ENCODE results near the gene RAVER2.
"Not testable (repeated sequence)": the region's sequence is repeated elsewhere in the genome, so short reads cannot be mapped to it uniquely, and the experiment has no call there.

Gene RAVER2

DNA sequence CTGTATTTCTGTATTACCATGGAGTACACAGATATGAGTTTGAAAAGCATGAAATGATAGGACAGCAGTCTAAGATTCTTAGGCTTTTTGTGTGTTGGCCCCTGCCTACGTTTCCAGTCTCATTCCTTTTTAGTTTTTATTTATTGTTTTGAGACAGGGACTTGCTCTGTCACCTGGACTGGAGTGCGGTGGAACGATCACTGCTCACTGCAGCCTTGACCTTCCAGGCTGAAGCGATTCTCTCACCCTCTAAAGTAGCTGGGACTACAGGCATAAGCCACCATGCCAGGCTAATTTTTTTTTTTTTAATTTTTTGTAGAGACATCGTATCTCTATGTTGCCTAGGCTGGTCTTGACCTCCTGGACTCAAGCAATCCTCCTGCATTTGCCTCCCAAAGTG is 3.8 kb downstream of the RAVER2 start:
- no peak for DNase-seq

GRCh38 chr1:64750092-64750491 is 5.2 kb downstream of the RAVER2 start:
- no peak for DNase-seq

- DNase-seq: no peak
Observed at GRCh38 chr1:64750875-64751274, 6.0 kb downstream of the RAVER2 start.

DNA sequence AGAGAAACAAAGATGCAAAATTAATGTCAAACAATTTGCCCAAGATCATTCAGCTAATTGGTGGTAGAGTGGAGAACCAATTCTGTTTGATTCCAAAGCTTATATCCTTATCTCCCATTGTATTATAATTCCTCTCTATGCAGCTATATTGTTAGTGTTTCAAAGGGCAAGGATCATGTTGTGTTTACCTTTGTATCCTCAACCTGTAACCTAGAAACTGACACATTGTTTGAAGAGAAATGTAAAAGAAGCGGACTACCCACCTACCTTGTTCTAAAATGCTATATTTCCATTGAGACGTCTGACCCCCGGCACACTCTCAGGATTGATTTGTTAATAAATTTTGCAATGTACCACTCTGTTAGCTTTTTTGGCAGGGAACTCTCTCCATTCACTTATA is 9.3 kb downstream of the RAVER2 start:
- DNase-seq: no peak

- no peak for DNase-seq
Observed at GRCh38 chr1:64755361-64755760, 10.5 kb downstream of the RAVER2 start.

- no peak for DNase-seq
Observed at GRCh38 chr1:64756770-64757169, 11.9 kb downstream of the RAVER2 start.

DNA sequence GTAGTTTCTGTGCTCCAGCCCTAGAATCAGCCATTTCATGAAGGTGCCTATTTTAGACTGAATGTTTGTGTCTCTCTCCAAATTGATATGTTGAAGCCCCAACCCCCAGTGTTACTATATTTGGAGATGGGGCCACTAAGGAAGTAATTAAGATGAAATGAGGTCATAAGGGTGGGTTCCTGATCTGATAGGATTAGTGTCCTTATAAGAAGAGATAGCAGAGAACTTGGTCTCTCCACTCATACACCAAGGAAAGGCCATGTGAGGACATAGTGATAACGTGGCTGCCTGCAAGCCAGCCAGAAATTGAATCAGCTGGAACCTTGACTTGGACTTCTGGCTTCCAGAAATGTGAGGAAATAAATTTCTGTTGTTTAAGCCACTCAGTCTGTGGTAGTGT is 12.3 kb downstream of the RAVER2 start:
- DNase-seq: no peak

- DNase-seq: no peak
Observed at GRCh38 chr1:64758233-64758632, 13.4 kb downstream of the RAVER2 start.

DNA sequence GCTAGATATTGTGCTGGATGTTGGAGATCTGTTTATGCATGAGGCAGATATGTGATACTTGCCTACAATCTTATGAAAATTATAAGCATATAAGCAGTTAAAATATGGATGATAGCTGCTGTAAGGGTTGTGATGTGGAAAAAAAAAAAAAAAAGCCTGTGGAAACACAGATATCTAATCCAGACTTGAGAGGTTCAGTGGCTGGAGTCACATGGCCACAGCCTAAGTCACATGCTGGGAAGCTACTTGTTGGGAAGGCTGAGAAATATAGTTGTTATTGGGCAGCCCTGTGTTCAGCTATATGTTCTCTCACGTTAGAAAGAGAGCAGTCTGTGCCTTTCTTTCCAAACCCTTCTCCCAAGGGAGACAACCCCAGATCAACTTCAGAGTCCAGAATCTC is 15.1 kb downstream of the RAVER2 start:
- no peak for DNase-seq

- DNase-seq: no peak
Observed at GRCh38 chr1:64765012-64765411, 20.1 kb downstream of the RAVER2 start.

DNA sequence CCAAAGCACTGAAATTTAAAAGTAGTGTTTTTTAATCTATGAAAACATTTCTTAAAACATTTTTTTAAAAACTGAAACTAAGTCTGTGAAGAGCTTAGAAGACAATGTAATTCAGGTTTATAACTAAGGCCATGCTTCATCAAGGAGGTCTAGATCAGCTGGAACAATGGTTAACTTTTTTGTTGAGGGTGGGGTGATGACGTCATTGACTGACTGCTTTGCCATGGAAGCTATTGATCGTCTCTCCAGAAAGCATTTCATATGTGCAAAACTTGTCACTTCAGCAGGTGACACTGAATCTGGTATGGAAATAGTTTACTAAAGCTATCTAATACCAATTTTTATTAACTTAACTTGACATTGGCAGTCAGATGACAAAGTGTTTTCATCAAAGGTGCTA is 21.0 kb downstream of the RAVER2 start:
- DNase-seq: no peak

GRCh38 chr1:64766429-64766828 is 21.6 kb downstream of the RAVER2 start:
- DNase-seq: no peak

DNA sequence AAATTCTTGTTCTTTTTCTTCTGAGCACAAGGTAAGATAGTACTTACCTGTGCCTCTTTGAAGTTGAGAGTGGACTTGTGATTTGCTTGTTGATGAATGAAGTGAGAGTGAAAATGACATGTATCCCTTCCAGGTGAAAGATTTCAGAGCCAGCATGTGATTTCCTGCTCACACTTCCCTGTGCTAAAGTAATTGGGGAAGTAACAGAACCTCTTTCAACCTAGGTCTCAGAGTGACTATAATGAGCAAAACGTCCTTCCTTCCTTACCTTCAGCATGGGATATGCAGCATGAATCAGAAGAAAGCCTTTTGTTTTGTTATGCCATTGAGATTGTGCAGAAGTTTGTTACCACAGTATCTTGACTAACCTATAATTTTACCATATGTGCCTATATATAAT is 24.6 kb downstream of the RAVER2 start:
- no peak for DNase-seq

DNA sequence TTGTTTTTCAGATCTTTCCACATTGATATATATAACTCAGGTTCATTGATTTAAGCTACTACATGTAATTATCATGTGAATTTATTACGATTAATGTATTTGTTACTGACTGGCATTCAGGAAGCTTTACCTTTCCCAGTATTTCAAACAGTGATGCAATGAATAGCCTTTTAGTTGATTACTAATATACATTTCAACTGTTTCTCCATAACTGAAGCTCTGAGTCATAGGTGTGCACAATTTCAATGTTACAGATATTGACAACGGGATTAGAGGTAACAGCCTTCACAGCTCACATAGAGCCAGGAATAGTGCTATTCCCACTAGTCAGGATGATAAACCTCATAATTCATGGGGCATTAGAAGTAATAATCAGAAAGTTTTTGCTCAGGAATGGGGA is 25.1 kb downstream of the RAVER2 start:
- DNase-seq: no peak

DNA sequence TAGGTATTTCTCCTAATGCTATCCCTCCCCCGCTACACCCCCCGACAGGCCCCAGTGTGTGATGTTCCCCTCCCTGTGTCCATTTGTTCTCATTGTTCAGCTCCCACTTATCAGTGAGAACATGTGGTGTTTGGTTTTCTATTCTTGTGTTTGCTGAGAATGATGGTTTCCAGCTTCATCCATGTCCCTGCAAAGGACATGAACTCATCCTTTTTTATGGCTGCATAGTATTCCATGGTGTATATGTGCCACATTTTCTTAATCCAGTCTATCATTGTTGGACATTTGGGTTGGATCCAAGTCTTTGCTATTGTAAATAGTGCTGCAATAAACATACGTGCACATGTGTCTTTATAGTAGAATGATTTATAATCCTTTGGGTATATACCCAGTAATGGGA is 28.4 kb downstream of the RAVER2 start:
- DNase-seq: not testable (repeated sequence)

DNA sequence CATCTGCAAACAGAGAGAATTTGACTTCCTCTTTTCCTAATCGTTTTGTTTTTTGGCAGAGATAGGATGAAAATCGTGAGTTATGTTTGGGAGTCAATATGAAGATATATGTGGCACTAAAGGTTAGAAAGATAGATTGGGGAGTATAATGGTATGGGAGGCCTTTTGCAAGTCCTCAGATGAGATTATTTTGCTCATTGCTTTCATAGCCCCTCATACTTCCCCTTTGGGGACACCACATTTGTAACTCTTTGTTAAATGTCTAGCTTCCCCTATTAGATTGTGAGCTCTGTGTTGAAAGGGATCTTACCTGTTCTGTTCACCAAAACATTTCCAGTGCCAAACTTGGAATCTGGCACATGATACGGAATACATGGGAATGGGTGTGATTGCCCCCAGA is 30.2 kb downstream of the RAVER2 start:
- DNase-seq: no peak

GRCh38 chr1:64782044-64782443 is 37.2 kb downstream of the RAVER2 start:
- DNase-seq: not testable (repeated sequence)

GRCh38 chr1:64782848-64783247 is 38.0 kb downstream of the RAVER2 start:
- DNase-seq: not testable (repeated sequence)

GRCh38 chr1:64790832-64791487 is 46.1 kb downstream of the RAVER2 start:
- no peak for DNase-seq

DNA sequence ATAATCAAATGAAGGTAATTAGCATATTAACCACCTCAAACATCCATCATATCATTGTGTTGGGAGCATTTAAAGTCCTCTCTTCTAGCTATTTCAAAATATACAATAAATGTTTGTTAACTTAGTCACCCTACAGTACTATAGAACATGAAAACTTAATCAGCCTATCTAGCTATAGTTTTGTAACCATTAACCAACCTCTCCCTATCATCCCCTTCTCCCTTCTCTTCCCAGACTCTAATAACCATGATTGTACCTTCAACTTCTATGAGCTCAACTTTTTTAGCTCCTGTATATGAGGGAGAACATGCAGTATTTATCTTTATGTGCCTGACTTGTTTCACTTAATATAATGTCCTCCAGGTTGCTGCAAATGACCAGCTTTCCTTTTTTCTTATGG is 54.0 kb downstream of the RAVER2 start:
- no peak for DNase-seq

DNA sequence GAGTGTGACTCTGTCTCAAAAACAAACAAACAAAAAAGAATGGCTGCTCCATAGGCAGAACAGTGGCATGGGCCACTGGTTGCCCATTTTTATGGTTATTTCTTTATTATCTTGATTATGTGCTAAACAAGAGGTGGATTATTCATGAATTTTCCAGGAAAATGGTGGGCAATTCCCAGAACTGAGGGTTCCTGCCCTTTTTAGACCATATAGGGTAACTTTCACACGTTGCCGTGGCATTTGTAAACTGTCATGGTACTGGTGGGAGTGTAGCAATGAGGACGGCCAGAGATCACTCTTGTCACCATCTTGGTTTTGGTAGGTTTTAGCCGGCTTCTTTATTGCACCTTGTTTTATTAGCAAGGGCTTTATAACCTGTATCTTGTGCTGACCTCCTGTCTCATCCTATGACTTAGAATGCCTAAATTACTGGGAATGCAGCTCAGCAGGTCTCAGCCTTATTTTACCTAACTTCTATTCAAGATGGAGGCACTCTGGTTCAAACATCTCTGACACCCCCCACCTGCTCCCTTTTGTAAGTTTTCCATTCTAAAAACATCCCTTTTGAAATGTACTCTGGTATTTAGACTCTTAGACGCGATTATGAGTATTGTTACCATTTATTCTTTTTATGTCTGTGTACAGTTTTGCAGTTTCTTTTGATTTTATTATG is 57.1 kb downstream of the RAVER2 start:
- DNase-seq: no peak

- DNase-seq: no peak
Observed at GRCh38 chr1:64809309-64809708, 64.4 kb downstream of the RAVER2 start.

DNA sequence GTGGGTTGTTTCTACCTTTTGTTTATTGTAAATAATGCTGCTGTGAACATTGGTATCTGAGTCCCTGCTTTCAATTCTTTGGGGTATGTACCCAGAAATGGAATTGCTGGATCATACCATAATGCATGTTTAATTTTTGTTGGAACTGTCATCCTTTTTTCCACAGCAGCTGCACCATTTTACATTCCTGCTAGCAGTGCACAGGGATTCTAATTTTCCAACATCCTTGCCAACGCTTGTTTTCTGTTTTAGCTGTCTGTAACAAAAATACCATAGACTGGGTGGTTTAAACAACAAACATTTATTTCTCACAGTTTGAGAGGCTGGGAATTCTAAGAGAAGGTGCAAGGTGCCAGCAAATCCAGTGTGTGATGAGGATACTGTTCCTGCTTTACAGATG is 65.1 kb downstream of the RAVER2 start:
- no peak for DNase-seq

DNA sequence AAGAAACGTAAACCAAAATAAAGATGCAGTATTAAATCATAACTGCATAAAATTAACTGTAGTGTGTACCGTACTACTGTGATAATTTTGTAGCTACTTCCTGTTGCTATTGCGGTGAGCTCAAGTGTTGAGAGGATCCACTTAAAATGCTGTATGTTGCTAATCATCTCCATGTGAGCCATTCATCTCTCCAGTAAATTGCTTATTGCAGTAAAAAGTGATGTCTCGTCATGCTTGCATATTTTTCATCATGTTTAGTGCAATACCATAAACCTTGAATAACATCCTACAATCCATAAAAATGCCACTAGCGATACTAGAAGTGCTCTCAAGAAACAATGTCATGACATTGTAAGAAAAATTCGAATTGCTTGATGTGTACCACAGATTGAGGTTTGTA is 66.3 kb downstream of the RAVER2 start:
- peak; percentile 36 for DNase-seq

DNA sequence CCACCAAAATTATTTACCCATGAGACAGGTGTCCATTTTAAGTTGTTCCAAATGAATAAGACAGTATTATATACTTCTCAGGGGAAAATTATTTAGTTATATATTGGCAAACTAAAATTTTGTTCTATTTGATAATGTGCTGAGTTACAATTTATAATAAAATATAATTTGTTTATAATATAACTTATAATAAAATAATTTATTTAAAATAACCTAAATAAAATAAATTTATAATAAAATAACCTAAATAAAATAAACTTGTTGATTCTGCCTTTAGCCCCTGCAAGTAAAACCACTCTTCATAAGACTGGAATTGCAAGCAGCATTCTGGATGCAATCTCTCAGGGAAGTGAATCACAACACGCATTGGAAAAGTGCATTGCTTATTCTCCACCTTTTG is 69.6 kb downstream of the RAVER2 start:
- DNase-seq: no peak

Data from NCI-H187 treated with DMSO at 0.1 percent for 48 hours (cell line).